Fibroblast of peridontal ligament (primary cell): ENCODE data around the gene NR2F1-AS1.

Experiments used
- DNase-seq: peaks from one replicate; pipeline ENCODE4 v3.0.0-alpha.2; 2010; ENCODE audit errors: extremely low read depth

Gene NR2F1-AS1

DNA sequence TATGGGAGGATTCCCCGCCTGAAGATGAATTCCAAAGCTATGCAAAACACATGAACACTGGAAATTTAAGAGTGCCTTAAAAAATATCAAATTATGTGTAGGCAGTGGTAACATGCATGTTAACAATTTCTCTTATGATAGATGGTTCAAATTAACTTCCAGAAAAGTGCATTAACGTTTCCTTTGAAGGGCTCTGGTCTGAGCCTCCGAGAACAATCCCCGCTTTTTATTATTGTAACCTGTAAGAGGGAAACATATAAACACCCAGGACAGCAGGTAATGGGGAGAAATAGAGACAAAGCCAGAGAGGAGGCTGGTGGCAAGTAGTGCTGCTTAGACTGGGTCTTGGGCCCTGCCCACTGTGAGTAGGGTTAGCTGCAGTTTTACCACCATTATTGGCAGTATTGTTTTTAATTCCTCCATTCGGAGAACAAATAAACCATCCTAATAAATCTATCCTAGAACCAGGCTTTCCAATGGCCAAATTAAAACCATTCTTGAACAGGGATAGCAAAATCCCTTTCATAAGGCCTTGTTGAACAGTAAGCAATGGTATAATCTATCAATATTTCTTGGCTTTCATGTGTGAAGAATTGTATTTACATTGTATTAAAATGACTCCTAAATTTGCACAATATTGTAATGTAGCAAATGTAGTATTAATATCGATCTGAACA is 8.3 kb upstream of the NR2F1-AS1 start:
- no peak for DNase-seq

DNA sequence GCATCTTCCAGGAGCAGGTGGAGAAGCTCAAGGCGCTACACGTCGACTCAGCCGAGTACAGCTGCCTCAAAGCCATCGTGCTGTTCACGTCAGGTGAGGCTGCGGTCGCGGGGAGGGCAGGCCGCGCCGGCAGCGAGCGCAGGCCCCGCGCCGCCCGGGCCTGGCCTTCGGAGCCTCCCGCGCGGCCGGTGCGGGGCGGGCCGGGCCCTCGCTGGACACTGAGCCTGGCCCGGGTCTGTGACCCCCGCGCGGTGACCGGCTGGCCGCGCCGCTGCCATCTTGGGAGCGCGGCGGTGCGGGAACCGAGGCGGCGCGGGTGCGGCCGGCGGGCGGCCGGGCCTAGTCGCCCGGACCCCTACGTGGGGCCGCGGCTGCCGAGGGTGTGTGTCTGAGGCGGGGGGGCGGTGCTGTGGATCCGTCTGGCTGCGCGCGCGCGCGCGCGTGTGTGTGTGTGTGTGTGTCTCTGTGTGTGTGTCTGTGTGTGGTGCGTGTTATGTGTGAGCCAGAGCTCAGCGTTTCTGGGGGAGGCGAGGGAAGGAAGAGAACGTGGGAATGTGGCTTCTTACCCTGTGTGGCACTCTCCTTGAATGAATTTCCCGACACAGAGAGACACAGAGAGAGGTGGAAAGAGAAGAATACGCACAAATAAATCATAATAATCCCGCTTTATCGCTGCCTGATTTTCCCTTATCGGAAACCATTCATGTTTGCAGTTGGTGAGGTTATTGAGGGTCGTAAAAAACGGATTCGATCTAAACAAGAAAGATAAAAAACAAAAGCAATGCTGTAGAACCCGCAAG is 7.5 kb upstream of the NR2F1-AS1 start:
- DNase-seq: no peak

DNA sequence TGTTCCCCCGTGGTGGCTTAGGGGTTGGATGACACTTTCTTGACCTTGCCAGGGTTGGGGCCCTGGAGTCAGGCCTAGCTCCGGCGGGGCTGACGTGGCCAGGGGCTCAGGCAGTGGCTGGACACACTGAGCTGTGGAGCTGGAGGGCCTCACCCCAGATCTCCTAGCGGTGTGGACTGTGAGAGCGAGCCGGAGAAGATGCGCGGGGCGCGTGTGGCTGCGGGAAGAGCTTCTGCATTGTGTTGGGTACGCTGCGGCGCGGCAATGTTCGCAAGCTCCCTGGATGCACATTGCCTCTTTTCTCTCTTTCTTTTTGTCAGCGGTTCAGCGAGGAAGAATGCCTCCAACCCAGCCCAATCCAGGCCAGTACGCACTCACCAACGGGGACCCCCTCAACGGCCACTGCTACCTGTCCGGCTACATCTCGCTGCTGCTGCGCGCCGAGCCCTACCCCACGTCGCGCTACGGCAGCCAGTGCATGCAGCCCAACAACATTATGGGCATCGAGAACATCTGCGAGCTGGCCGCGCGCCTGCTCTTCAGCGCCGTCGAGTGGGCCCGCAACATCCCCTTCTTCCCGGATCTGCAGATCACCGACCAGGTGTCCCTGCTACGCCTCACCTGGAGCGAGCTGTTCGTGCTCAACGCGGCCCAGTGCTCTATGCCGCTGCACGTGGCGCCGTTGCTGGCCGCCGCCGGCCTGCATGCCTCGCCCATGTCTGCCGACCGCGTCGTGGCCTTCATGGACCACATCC is 6.8 kb upstream of the NR2F1-AS1 start:
- DNase-seq: no peak

DNA sequence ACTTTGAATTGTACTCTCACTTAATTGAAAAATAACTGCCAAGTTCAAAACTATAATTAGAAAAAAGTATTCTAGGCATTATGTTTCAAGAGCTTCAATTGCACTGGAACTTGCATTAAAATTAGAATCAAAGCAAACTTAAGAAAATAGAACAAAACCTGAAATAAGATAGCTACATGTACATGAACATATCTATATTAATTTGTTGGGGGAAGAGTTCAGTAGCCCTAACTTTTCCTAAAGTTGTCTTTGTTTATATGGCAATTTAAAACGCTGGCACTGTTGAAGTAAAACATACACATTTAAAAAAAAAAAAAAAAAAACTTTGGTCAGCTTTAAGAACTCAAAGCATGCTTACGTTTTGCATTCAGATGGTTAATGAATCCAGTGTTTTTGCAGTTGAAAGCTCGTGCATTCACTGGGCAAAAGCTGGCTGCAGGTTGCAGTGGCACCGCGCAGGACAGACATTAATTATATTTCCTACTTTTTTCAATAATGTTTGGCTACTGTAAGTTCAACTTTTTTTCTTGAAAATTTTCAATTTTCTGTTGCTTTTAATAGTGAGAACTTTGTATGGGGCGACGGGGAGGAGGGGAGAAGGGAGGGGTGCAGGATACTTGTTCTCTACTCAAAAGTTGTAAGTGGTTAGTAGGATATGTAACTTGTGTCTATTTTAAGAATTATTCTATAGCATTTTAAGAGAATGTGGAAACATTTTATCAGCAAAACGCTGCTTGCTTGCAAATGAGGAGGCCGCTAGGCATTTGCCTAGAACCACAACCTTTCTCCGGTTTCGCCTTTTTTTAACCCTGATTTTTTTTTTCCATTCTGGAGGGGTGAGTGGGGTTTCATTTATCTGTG is 5.9 kb upstream of the NR2F1-AS1 start:
- no peak for DNase-seq

DNA sequence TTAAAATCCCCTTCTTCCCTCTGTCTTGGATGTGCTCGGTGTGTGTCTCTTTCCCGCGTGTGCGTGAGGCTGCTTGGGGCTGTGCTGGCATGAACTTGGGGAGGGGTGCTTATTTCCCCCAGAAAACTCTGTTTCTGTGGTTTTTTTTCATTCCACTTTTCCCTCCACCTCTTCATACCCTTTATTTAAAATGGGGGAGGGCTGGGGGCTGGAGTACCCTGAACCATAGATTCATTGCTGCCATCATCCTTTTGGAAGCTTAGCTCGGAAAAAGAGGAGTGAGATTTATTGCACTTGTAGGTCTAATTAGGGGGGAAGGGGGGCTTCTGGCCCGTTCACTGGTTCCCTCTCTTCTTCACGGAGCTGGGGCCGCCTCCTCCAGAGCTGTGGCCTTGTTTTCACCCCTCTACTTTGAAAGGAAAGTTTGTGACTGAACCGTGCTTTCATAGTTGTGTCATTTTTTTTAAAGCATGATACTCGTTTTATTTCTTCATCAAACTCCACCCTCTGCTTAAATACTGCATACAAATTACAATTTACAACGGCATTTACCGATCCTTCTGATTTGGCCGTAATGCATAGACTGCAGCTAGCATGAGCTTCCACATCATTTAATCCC is 4.9 kb upstream of the NR2F1-AS1 start:
- no peak for DNase-seq

DNA sequence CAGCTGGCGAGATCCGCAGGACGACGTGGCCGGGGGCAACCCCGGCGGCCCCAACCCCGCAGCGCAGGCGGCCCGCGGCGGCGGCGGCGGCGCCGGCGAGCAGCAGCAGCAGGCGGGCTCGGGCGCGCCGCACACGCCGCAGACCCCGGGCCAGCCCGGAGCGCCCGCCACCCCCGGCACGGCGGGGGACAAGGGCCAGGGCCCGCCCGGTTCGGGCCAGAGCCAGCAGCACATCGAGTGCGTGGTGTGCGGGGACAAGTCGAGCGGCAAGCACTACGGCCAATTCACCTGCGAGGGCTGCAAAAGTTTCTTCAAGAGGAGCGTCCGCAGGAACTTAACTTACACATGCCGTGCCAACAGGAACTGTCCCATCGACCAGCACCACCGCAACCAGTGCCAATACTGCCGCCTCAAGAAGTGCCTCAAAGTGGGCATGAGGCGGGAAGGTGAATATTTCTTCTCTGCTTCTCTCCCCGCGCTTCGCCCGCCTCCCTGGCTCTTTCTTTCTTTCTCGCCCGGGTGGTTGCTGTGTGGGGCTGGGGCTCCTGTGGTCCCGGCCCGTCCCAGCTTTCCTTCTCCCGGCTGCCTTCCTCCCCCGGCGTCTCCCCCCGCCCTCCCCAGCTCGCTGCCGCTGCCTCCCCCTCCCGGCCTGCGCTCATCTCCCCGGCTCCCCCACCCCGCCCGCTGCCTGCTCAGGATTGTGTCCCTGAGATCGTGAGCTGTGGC is 4.2 kb upstream of the NR2F1-AS1 start:
- DNase-seq: peak; percentile 28

DNA sequence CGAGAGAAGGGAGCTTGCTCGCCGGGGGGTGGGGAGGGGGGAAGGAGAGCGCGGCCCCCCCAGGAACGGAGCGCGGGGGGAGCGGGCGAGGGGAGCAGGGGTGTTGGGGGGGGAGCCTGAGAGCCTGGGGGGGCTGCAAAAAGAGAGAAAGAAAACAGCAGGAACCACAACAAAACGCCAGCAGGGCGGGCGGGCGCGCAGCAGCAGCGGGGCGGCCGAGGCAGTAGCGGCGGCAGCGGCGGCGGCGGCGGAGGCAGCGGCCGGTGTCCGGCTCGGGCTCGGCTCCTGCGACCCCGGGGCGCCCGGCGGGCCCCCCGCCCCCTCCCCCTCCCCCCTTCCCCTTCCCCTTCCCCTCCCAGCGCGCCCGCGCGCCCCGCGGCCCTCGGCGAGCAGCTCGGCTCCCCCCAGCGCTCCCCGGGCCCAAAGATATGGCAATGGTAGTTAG is 3.6 kb upstream of the NR2F1-AS1 start:
- no peak for DNase-seq

DNA sequence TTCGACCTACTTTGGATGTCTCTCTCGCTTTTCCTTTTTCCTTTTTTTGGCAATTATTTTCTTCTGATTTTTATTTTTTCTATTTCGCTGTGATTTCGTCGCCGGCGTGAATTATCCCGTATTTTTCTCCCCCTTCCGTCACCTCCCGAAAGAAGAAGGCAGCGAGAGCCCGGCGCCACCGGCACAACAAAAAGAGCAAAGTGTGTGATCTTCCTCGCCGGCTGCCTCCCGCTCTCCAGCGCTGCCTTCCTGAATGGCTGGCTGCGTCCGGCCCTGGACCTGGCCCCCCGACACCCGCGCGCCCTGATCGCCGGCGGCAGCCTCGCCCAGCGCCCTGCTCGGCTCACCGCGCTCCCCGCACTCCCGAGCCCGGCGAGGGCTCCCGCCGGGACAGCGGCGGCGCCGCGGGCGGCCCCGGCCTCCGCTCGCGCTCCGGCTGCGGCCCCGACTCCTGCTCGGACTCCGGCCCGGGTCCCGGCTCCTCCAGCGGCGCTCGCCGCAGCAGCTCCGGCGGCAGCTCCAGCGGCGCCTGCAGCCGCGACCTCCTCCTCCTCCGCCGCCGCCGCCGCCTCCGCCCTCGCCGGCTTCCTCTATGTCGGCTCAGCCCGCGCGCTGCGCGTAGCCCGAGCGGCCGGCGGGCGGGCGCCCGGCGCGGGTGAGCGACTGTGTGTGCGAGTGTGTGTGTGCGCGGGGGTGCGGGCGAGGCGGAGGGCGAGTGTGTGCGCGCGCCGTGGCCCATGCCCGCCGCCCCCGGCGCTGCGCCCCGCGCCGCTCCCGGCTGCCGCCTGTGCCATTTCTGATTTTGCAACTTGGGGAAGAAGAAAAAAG is 3.0 kb upstream of the NR2F1-AS1 start:
- peak; percentile 56 for DNase-seq

DNA sequence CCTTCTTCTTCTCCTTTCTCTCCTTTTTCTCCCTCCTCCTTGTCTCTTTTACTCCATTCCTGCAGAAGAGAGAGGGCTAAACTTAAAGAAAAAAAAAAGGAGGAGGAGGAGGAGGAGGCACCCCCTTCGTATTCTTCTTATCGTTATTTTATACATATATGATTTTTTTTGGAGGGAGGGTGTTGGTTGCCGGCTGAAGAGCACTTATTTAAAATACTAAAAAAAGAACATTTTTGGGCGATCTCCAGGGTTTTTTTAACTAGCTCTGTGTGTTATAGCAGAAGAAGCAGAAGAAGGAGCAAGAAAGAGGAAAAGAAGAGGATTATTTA is 2.4 kb upstream of the NR2F1-AS1 start:
- peak; percentile 42 for DNase-seq

DNA sequence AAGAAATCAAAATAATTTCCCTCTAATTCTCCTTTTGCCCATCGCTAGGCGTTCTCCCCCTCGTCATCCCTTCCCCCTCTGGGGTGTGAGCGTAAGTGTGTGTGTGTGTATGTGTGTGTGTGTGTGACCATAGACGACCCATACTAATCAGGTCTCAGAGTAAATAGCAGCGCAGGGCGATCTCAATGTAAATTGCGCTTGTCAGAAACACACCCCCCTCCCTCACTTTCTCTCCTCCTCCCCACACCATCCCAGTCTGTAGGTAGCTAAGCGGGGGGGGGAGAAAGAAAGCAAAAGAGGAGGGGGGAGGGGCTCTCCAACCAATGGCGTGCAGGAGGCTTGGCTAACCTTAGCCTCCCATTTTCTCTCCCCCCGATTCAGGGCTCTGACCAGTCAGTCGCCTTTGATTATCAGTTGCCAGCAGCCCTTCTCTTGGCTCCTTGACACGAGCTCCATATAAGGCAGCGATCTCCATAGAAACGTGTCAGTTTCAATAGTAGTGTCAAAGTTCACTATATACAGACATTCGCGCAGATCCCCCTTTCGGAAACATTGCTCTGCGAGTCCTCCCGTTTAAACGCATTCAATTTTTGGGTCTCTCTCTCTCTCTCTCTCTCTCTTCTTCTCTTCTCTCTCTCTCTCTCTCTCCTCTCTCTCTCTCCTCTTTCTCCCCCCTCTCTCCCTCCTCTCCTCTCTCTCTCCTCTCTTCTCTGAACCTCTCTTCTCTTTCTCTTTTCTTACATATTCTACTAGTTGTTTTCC is 1.8 kb upstream of the NR2F1-AS1 start, which contains the start of gene NR2F1:
TSS of gene NR2F1 (plus strand) at position 546 of the 762 bp plus-strand sequence. CDS start 1,802 bp downstream, outside the sequence.
- peak; percentile 95 for DNase-seq

DNA sequence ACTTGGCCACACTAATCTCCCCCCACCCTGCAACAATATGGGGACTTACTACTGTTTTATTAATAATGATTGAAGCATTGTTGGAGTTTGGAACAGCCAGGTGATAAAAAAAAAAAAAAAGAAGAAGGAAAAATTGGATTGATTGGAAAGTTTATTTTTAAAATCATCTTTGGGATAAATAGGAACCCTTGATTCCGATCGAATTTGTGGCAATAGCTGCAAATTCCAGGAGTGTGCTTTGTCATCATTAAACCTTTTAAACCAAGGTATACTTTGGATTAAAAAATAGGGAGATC is 1.1 kb upstream of the NR2F1-AS1 start:
- DNase-seq: no peak

DNA sequence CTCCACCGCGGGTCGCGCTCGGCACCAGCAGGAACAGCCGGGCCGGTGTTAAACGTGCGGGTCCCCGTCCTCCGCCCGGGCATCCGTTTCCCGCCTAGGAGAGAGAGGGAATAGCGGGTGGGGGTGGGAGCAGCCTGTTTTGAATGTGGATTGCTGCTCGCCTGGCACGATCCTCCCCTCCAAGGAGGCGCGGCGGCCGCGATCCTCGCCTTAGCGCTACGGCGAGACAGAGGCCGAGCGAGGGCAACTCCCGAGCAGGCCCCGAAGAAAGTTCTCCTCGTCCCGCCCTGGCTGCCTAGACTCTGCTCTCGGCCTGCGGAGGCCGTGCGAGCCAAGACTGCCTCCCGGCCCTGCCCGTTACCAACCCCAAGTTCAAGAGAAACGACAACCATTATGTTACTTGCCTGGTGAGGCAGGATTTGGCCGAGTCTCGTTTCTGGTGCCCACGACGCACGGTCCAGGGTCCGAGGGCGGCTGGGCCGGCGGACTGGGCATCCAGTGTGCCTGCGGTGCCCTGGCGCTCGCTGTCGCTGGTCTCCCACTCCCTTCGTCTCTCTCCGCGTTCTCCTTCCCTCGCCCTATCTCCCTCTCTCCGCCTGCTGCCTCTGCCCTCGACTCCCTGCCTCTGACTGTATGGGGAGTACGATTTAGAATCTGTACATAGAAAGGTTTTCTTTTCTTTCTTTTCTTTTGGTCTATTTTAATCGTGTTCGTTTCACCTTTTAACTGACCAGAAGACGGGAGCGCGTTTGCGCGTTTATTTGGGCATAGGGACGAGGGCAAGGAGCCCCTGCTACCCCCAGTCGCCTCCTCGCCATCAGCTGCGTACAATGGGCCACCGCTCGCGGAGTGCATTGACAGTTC is 724 bp downstream of the NR2F1-AS1 start:
- peak; percentile 44 for DNase-seq

DNA sequence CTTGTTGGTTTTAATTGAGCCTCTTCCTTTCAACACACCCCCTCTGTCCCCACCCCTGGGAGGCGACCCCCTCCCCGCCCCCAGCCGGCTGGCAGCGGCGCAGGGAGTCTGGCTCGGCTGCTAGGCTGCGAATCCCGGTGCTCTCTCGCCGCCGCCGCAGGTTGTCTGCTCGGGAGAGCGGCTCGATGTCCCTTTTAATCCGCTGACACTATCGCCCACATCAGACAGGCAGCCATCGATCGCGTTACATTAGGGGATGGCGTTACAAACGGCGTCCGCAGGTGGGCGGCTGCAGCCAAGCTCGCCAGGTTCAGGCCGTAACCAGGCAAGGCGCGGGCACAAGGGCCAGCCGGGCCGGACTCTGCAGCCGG is 1.3 kb downstream of the NR2F1-AS1 start:
- no peak for DNase-seq

DNA sequence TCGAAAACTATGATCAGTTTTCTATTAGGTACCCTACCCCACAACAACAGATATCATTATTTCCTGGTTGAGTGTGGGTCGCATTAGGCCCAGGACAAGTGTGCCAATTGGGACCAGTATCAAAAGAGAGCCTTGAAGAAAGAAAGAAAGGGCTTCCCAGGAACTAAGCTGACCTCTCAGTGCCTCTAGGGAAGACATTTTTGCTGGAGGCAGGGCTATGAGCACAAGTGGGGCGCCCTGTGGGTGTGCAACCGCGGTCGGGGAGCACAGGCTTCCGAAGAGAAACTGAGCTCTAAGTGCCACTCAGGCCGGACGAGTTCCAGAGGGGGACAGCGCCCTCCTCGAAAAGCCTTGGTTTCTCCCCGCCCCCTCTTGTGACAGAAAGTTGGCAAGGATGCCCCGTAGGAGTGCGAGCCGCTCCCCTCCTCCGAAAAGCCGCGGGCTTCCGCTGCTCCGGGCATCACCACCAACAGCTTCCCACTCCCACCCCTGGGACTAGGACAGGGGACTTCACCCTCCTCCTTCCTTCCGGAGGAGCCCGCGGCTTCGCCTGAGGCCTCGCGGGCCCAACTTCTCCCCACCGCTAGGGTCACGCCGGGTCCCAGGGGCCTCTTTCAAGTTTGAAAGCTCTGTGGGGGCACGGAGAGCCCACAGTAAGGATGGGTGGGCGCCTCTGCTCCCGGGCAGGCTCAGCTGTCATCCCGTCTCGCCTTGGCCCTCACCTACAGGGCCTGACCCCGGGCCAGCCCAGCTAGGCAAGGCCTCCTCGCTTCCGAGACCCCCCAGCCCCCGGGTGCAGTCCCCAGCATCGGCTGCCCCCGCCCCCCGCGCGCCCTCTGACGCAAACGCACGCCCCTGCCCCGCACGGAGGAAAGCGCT is 2.0 kb downstream of the NR2F1-AS1 start:
- peak; percentile 18 for DNase-seq

DNA sequence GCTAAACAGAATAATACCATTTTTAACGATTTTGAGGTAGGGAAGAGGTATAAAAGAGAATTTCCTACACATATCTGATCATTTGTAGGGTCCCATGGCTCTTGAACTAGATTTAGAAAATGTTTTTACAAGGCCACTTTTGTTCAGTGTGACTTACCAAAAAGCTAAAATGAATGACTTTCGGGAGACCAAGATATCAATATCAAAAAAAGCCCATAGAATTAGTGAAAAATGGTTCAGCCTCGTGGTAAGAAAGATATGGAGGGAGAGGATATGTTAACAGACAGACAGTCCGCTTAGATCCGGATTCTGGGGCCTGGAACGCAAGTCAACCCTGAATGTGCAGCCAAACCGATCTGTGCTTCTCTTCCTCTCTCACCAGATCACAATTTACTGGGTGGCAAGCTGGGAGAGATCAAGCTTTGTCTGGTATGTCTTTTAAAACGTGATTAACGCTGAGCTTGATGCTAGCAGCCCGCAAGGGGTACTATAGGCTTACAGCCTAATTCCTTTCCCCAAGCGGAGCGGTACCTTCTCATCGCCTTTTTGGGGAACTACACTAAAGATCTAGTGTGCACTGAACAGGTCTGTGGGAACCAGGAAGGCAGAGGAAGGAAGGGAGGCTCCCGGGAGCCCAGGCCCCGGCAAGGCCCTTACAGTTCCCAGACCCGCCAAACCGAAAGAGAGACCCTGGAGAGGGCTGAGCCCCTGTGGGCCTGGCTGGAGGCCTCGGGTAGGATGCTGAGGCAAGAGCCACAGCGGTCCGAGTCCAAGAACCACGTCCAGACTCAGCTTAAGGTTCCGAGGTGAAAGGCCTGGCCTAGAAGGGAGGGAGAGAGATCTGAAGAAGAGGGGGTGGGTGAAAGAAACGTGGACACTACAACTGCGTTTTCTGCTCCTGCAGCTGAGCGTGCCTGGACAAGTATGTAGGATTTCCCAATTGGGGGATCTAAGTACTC is 2.9 kb downstream of the NR2F1-AS1 start:
- no peak for DNase-seq
